Medulla oblongata (tissue), 1 donor: ENCODE data around the gene CST7.

ENCODE experiments used
- DNase-seq: peaks from one replicate; pipeline ENCODE4 v3.0.0-alpha.2; 2015; ENCODE audit errors: extremely low spot score

Gene CST7

GRCh38 chr20:24964506-24964840, 15.4 kb downstream of the CST7 start:
- DNase-seq: no peak

DNA sequence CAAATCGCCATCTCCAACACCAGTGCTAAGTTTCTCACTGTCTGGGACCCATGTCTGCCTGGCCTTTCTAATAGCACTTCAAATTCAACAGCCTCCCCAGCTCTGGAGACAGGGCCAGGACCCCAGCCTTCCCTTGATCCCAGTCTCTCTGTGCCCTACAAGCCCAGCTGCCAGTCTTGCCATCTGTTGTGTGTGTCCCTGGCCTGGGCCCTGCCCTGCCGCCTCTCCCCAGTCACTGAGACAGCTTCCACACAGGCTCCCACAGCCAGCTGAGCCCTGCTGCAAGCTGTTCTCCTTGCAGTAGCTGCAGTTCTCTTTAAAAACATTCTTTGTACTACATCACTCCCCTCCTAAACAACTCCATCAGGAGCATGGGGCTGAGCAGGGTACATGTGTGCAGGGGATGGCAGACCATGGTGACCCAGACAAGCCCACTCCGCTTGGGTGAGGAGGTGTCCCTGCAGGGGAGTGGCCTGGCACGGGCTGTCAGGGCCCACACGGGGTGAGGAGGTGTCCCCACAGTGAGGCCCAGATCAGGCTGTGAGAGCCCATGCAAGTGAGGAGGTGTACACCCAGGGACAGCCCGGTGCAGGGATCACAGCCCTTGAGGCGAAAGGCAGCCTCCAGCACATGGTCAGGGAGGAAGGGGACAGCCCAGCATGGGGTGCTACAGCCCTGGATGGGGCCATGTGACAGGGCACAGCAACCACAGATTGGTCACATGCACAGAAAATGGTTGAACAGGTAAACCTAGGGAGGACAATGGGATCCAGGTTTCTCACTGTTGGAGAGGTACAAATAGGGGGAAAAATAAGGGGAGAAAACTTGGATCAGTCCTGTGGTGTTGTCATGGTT, 16.2 kb downstream of the CST7 start:
- DNase-seq: no peak

GRCh38 chr20:24966317-24967012, 17.4 kb downstream of the CST7 start:
- no peak for DNase-seq

GRCh38 chr20:24968278-24968800, 19.3 kb downstream of the CST7 start:
- DNase-seq: no peak

GRCh38 chr20:24969186-24970029, 20.3 kb downstream of the CST7 start:
- no peak for DNase-seq

DNA sequence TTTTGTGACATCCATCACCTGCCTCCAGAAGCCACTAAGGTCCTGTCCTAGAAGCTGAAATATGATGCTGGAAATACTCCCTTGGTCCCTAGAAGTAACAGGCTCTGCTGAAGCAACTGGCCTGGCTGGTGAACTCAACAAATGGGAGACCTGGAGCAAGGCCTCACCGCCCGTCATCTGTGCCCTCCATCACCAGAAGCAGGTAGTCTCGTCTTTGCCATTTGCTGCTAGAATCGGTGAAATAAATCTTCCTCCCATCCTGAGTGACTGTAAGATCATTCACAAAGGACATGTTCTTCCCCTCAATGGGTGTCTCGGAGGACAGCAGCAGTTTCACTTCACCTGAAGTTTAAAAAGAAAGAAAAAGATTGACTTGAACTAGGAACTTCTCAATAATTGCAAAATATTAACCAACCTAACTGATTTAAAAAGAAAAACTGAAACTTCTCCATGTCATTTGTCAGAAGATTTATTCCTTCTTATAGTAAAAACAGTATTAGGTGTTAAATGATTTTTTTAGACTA, 21.0 kb downstream of the CST7 start:
- no peak for DNase-seq

DNA sequence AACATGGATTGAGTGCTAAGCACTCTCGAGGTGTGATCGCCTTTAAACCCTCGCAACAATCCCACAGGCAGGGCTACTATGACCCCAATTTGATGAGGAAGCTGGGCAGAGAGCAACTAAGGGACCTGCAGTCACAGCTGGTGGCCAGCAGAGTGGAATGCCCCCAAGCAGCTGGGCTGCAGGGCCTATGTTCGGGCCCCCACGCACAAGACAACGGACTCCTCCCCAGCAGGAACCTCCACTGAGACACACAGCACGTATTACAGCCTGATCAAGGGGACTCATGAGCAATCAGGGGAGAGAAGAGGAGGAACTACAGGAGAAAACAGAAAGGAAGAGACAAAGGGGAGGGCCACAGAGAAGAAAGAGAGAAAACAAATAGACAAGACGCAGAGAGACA, 21.7 kb downstream of the CST7 start:
- DNase-seq: peak; percentile 42

GRCh38 chr20:24971376-24972101, 22.5 kb downstream of the CST7 start:
- no peak for DNase-seq

DNA sequence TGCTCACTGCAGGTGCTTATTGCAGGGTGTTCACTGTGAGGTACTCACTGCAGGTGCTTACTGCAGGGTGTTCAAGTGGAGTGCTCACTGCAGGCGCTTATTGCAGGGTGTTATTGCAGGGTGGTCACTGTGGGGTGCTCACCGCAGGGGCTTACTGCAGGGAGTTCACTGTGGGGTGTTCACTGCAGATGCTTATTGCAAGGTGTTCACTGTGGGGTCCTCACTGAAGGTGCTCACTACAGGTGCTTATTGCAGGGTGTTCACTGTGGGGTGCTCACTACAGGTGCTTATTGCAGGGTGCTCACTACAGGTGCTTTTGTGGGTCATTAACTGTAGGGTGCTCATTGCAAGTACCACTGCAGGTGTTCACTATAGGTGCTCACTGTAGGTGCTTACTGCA, 23.3 kb downstream of the CST7 start:
- DNase-seq: no peak

GRCh38 chr20:24977336-24977735, 28.3 kb downstream of the CST7 start:
- DNase-seq: no peak

DNA sequence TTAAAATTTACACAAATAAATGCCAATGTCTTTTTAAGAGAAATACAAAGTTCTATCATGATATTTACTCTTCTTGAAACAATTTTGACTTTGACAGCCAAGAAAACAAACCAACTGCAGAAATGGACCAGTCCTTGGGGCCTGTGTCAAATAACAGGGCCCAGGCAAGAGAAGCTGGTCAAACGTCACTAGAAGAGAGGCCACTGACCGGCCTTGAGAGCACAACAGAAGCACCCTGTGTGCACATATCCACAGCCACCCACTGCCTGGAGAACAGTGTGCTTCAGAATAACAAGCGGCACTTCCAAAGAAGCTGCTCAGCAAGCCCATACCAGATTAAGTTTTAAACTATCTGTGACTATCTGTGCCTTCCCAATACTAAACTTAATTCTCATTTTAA, 28.7 kb downstream of the CST7 start:
- peak; percentile 76 for DNase-seq

- peak; percentile 70 for DNase-seq
These were observed 29.4 kb downstream of the CST7 start for GRCh38 chr20:24978513-24978912.

DNA sequence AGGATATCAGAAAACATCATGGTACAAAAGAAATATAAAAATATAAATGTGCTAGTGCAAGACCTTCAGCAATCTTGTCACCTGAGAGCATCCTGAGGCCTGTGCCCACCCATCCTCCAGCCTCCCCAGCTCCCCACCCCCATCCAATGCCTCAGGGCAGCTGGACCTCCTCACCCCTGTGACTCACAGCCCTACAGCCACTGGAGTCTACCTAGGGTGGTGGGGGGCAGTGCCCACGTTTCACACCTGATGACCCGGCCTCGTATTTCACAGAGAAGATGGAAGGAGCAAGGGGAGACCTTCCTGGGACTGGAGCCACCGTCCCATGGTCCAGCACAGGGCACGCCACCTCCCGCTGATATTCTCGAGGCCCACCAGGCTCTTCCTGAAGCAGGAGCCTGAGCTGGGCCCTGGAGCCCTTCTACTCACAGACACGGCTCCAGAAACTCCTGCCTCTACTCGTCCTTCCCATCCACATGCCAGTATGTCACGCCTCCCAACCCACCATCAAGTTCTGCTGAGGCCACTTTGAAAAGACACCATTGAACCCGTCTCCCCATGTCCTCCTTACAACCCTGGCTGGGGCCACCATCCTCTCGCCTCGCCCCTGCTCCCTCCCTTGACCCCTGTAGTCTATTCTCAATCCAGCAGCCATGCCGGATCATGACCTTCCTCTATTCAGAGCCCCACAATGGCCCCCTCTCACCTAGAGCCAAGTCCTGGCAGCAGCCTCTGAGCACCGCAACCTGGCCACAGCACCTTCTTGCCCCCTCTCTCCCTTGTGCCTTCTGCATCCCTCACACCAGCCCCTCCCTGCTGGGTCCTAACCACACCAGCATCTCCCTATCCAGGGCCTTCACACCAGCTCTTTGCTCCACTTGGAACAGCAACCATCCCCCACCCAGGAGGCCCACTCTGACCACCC, 30.2 kb downstream of the CST7 start:
- DNase-seq: no peak

DNA sequence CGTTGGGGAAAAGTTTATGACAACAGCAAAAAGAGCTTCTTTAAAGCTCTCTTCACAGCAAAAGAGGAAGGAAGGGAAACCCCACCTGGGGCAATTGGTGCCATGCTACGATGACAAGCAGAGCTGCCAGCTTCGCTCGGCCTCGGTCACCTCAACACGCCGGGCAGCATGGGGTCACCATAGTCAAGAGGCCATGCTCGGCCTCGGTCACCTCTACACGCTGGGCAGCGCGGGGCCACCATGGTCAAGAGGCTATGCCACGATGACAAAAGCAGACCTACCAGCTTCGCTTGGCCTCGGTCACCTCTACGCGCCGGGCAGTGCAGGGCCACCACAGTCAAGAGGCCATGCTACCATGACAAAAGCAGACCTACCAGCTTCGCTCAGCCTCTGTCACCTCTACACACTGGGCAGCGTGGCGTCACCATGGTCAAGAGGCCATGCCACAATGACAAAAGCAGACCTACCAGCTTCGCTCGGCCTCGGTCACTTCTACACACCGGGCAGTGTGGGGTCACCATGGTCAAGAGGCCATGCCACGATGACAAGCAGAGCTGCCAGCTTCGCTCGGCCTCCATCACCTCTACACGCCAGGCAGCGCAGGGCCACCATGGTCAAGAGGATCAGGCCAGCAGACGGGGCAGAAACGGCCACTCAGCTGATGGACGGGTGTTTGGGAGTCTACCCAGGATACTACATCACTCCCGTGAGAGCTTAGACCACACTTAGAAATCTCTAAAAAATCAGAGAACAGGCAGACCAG, 31.4 kb downstream of the CST7 start:
- DNase-seq: no peak

- DNase-seq: no peak
These were observed 32.2 kb downstream of the CST7 start for GRCh38 chr20:24981282-24981681.

GRCh38 chr20:24981790-24982189, 32.7 kb downstream of the CST7 start:
- DNase-seq: peak; percentile 76

DNA sequence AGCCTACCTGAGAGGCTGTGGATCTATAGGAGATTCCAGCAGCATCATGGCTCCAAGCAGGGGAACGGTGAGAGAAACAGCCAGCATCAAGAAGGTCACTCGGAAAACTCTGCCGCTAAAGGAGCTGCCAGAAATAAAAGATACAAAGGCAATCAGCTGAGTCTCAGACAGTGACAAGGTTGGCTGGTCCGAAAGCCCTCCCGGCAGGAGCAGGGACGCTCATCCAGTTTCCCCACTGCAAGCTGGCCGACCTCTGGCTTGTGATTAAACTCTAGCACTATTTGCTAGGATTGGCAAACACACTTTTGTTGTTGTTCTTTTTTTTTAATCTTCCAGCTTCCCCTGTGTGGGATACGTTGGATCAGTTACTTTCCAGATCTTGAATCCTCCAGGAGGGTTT, 34.8 kb downstream of the CST7 start:
- DNase-seq: no peak

- no peak for DNase-seq
These were observed 36.0 kb downstream of the CST7 start for GRCh38 chr20:24984961-24985640.

DNA sequence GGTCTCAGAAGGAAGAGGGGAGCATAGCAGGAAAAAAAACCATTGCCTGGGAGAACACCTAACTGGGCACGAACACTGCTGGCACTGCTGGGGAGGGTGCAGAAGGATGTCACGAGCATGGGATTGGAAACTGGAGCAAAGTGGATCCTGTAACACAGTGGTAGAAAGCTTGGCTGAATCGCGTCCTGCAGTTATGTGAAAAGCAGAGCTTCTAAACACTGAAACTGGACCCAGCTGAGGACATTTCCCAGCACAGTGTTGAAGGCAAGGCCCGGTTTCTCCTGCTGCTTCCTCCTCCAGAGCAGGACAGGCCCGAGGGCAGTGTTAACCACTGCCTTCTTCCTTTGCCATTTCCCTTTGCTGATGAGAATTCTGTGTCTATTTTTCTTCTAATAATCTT, 36.7 kb downstream of the CST7 start:
- peak; percentile 50 for DNase-seq
